A673 (cell line): ENCODE results near the gene F8.
"Not testable (repeated sequence)": the region's sequence is repeated elsewhere in the genome, so short reads cannot be mapped to it uniquely, and the experiment has no call there.

Source experiments
- EZH2 ChIP-seq: fragments of 200-600 bp; sonication (generic); IDR thresholded peaks from 2 replicates; pipeline ENCODE4 v1.6.1; 2017; ENCODE audit warnings: borderline replicate concordance, low read depth, mild to moderate bottlenecking, mixed read lengths, antibody characterized with exemption, low read length; ENCODE audit not compliant: poor library complexity, severe bottlenecking
- TF ChIP-seq, protein P1 (sequence below): fragments of 300-800, 200-600 bp; sonication (generic); conservative IDR thresholded peaks from 2 replicates; pipeline ENCODE4 v1.5.1; 2017; ENCODE audit warnings: low read depth, mild to moderate bottlenecking, antibody characterized with exemption, low read length, moderate library complexity, mixed read lengths

DNA sequence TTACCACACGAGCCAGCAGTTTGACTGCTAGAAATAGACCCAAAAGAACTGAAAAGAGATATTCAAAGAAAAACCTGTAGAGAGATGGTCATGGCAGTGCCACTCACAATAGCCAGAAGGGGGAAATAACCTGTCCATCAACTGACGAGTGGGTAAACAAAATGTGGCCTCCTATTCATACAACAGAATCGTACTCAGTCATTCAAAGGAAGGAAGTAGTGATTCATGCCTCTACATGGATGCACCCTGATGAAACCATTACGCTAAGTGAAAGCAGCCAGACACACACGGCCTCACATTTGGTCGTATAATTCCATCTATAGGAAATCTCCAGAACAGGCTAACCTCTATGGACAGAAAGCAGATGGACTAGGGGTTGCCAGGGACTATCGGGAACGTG, 138.5 kb downstream of the F8 start:
- TF ChIP-seq, protein P1, sequence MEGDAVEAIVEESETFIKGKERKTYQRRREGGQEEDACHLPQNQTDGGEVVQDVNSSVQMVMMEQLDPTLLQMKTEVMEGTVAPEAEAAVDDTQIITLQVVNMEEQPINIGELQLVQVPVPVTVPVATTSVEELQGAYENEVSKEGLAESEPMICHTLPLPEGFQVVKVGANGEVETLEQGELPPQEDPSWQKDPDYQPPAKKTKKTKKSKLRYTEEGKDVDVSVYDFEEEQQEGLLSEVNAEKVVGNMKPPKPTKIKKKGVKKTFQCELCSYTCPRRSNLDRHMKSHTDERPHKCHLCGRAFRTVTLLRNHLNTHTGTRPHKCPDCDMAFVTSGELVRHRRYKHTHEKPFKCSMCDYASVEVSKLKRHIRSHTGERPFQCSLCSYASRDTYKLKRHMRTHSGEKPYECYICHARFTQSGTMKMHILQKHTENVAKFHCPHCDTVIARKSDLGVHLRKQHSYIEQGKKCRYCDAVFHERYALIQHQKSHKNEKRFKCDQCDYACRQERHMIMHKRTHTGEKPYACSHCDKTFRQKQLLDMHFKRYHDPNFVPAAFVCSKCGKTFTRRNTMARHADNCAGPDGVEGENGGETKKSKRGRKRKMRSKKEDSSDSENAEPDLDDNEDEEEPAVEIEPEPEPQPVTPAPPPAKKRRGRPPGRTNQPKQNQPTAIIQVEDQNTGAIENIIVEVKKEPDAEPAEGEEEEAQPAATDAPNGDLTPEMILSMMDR = not testable (repeated sequence)
- TF ChIP-seq EZH2 = not testable (repeated sequence)
